Measurements from ENCODE around the gene NSMCE1. TPM values are rescaled to one million over a fixed set of nuclear protein-coding genes. Genes with fewer than 3 reads are reported as not detected.

NSMCE1 gene
- total RNA-seq, 2 donors from 2014 or later: 31.5 to 32.6 TPM

- no peak for ATAC-seq
- no peak for DNase-seq
- intact Hi-C loops (cut with DNase I): loop anchor here in 1 of 2 donors (5.0 kb wide), 1 partner anchor 81 kb away; no protein-coding TSS in a partner anchor
Observed at GRCh38 chr16:27236635-27237218, 31.8 kb downstream of the NSMCE1 start.

GRCh38 chr16:27235938-27236245 lies 32.7 kb downstream of the NSMCE1 start:
- intact Hi-C loops (cut with DNase I): loop anchor here in 1 of 2 donors (5.0 kb wide), 1 partner anchor 81 kb away; no protein-coding TSS in a partner anchor
- no peak for DNase-seq
- ATAC-seq: no peak

DNA sequence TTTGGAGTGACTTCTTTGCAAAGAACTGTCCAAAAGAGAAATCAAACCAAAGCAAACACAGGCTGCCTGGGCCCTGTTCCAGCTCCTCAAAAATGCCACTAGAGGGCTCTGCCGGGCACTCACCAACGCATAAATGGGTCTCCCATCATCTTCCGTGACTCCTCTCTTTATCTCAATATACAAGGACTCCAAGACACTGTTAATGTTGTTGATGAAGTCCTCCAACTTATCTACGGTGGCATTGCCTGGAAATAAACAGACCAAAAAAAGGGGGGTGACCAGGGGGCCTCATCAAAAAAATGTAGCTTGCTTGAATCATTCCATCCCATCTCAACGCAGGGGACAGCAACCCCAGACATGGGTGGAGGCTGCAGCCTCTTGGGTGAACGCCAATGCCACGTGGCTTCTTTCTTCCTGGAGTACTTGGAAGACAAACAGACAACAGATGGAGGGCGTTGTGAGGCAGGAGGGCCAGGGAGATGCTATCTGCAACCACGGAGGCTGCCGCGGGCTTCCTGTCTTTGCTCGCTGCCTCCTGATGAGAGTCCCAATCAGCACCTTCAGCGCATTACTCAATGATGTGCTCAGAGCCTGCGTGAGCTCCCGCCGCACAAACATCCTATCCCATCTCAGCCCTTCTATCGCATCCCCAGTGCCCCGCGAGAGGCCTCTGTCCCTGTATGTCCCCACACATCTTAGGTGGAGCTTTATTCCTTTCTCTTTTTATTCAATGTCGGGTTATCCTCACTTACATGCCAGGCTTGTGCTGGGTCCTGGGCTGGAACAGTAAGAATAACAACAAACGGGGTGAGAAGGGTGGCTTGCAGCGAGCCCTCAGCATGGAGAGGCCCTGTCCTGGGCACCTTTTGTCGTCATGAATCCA lies 33.3 kb downstream of the NSMCE1 start:
- intact Hi-C loops (cut with DNase I): loop anchor here in 1 of 2 donors (5.0 kb wide), 1 partner anchor 82 kb away; no protein-coding TSS in a partner anchor
- peak; percentile 66 to 68 for ATAC-seq

DNA sequence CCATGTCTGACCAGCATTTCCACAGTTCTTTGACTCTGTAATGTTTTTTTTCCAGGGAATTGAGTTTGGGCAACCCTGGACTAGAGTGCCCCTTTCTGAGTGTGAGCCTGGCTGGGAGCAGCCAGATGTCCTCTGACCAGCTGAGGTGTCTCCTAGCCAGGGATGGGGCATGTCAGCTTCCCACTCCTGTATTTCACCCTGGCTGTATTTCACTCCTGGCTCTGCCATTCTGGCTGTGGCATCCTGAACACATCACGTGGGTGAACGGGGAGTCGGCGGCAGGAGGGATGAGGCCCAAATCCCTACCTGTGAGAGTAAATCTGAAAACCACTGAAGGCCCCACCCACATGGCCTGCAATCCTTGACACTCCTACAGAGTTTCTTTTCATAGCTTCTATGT lies 34.0 kb downstream of the NSMCE1 start:
- DNase-seq (no peak), ATAC-seq (no peak)
- intact Hi-C loops (cut with DNase I): loop anchor here in 1 of 2 donors (5.0 kb wide), 2 partner anchors 83 to 133 kb away; no protein-coding TSS in a partner anchor

More for the DNA sequence above, 33.3 kb downstream of the NSMCE1 start:
- peak; percentile 94 for DNase-seq

DNA sequence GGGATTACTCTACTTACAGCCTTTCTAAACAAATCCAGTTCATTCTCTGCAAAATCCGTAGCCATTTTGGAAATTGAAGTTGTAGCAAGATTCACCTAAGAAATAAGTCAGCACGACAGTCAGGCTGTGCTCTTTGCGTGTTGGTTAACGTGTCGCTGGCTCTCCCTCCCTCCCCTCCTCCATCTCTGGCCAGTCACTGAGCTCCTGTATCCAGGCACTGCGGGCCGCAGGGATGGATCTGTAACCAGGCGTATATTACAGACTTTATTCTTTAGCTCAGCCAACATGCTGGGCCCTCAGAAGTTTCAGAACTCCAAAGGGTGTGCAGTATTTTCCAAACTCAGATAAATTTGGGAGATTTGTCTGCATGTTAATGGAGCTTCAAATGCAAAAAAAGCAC lies 34.4 kb downstream of the NSMCE1 start:
- ATAC-seq (no peak), DNase-seq (no peak)
- intact Hi-C loops (cut with DNase I): loop anchor here in 1 of 2 donors (5.0 kb wide), 1 partner anchor 133 kb away; no protein-coding TSS in a partner anchor

DNA sequence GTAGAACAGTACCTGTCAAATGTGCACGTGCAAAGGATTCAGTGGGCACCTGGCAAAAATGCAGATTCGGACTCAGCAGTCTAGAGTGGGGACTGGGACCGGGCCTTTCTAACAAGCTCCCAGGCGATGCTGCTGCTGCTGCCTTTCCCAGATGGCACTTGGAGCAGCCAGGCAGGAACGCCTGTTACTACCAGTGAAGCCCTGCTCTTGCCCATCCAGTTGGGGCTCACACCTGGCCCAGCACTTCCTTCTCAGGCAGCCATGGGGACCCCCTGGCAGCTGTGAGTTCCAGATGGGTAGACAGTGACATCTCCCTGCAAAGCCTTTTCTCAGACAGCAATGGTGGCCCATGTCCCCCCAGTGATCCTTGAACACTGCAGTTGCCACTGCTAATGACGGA lies 34.8 kb downstream of the NSMCE1 start:
- intact Hi-C loops (cut with DNase I): loop anchor here in 1 of 2 donors (5.0 kb wide), 1 partner anchor 134 kb away; no protein-coding TSS in a partner anchor
- ATAC-seq: no peak
- DNase-seq: no peak

GRCh38 chr16:27232901-27233625 lies 35.5 kb downstream of the NSMCE1 start:
- intact Hi-C loops (cut with DNase I): loop anchor here in 1 of 2 donors (5.0 kb wide), 1 partner anchor 134 kb away; no protein-coding TSS in a partner anchor
- DNase-seq (no peak), ATAC-seq (no peak)

DNA sequence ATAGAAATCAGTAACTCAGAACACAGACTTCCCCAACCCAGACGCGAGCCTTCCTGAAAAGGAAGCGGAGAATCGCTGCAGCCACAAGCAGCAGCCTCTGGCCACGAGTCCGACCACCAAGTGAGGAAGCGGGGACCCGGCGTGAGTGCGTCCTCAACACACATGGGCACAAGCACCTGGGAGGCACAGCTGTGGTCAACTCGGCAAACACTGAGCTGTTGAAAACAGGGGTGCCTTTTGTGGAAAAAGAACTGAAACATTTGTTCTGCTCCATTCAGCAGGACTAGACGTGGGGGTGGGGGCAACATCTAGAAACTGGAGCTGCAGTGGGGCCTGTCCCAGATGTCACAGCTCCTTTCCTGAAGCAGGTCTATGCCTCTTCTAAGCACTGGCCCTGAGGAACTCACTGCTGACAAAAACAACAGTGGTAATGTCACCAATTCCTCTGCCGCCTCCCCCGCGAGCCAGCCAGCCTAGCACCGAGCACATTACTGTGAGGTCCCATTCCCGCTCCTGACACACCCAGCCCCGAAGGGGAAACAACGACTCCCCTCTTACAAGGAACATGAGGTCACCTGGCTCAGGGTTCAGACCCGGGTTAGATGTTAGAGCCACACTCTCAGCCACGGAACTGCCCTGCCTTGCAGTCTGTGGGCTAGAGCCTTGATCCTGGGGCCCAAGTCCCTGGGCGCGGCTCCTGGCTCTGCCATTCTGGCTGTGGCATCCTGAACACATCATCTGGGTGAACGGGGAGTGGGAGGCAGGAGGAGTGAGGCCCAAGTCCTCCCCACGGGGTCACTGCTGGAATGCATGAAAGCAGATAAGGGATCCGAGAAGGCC lies 36.3 kb downstream of the NSMCE1 start:
- DNase-seq: no peak
- intact Hi-C loops (cut with DNase I): loop anchor here in 1 of 2 donors (5.0 kb wide), 1 partner anchor 135 kb away; no protein-coding TSS in a partner anchor
- no peak for ATAC-seq

- ATAC-seq (no peak), DNase-seq (no peak)
- intact Hi-C loops (cut with DNase I): loop anchor here in 1 of 2 donors (5.0 kb wide), 1 partner anchor 136 kb away; no protein-coding TSS in a partner anchor
Observed at GRCh38 chr16:27231692-27232060, 36.9 kb downstream of the NSMCE1 start.

DNA sequence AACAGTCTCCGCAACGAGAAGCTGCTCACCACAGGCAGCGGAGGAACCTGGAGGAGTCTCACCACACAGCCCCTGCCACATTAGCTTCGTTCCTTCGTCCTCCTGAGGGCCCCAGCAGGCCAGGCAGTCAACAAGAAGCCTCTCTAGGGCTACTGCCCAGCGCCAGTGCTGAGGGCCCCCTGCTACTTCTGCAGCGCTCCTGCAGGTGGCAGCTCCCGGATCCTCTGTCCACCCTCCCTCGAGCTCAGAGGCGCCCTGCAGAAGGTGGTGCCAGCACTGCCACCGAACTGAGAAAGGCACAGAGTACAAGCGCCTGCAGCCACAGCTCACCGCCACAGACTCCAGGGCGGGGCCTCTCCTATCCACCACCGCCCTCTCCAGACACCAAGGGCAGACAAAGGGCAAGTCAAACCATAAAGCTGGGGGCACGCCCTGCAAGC lies 38.0 kb downstream of the NSMCE1 start:
- peak in 1 of 2 donors; percentile 7 for ATAC-seq
- DNase-seq: peak; percentile 29
- intact Hi-C loops (cut with DNase I): loop anchor here in 1 of 2 donors (5.0 kb wide), 1 partner anchor 137 kb away; no protein-coding TSS in a partner anchor

DNA sequence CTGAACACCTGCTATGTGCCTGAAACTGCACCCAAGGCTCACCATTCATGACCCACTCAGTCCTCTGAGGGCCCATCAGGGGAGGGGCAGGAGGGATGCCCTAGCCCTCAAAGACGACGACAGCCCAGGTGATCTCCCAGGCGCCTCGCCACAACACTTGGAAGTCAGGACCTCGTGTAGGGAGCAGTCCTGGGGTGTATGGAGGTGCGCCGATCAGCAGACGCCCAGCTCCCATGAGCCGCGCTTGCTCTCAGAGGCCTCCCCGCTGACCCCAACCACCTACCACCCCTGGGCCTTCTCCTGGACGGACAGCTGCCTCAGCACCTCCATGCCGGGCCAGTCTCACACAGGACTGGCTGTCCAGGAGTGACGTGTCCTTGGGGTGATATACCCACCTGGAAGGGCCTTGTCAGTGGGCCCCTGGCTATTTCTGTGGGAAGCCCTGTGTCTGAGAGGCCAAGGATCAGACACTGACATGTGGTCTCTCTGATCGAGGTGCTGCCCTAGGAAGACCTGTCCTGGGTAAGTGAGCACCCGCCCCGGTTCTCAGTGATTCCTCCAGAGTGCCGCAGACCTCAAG lies 38.6 kb downstream of the NSMCE1 start:
- ATAC-seq (no peak), DNase-seq (peak; percentile 16)
- intact Hi-C loops (cut with DNase I): loop anchor here in 1 of 2 donors (5.0 to 10.0 kb wide), 2 partner anchors 137 to 225 kb away; no protein-coding TSS in a partner anchor

DNA sequence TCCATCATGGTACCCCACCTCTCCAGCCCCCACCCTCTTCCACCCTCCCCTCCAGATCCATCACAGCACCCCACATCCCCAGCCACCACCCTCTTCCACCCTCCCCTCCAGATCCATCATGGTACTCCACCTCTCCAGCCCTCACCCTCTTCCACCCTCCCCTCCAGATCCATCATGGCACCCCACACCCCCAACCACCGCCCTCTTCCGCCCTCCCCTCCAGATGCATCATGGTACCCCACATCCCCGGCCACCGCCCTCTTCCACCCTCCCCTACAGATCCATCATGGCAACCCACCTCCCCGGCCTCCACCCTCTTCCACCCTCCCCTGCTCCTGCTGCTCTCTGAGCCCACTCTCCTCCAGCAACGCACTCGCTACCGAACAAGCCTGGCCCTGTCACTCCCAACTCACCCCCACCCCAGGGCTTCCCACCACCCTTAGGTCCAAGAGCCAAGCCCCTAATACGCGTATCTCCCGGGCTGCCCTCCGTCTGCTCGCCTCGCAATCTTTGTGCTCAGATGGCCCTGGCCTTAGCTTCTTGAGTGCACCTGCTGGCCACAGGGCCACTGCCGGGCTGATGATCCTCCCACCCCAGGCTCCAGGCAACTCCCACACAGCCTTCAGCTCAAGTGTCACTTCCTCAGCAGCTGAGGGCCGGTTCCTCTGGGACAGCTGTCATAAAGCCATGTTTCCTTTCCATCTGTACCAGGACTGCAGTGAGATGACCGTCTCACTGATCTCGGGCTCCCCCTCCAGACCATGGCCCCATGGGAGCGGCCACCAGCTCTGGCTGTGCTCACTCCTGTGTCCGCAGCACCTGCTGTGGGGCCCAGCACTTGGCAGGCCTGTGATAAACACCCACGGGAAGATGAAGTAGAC lies 39.7 kb downstream of the NSMCE1 start:
- intact Hi-C loops (cut with DNase I): loop anchor here in 1 of 2 donors (10.0 kb wide), 1 partner anchor 226 kb away; no protein-coding TSS in a partner anchor
- ATAC-seq: peak; percentile 27 to 48
- peak; percentile 23 for DNase-seq

GRCh38 chr16:27228045-27228444 lies 40.5 kb downstream of the NSMCE1 start:
- ATAC-seq (no peak), DNase-seq (peak; percentile 15)
- intact Hi-C loops (cut with DNase I): loop anchor here in 1 of 2 donors (10.0 kb wide), 1 partner anchor 227 kb away; no protein-coding TSS in a partner anchor

DNA sequence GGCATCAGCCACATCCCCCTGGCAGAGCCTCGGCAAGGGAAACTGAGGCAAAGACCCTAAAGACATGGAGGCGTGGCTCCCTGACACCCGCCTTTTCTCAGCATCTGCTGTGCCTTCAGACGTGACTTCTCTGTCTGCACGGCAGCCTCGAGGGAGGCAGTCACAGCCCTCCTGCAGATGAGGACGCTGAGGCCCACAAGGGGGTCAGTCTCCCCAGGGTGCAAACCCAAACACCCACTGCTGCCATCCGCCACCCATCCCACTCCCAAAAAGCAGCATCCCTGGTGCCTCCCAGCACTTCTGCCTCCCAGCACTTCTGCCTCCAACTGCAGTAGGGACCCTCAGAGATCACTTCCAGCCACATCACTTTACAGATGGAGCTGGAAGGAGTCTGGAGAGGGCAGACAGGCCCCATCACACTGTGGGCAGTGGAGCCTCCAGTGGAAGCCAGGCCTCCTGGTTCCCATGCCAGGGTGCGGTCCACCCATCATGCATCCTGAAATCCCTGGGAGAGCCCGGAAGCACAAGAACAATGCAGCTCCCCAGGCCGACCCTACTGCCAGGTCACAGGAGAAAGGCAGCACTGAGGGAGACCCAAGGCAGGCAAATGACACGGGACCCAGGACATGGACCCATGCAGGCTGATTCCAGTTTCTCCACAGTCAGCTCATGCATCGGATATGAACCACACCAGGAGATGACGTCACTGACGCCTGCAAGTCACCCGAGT lies 41.4 kb downstream of the NSMCE1 start:
- DNase-seq (peak; percentile 25), ATAC-seq (no peak)
- intact Hi-C loops (cut with DNase I): loop anchor here in 1 of 2 donors (10.0 kb wide), 1 partner anchor 228 kb away; no protein-coding TSS in a partner anchor

DNA sequence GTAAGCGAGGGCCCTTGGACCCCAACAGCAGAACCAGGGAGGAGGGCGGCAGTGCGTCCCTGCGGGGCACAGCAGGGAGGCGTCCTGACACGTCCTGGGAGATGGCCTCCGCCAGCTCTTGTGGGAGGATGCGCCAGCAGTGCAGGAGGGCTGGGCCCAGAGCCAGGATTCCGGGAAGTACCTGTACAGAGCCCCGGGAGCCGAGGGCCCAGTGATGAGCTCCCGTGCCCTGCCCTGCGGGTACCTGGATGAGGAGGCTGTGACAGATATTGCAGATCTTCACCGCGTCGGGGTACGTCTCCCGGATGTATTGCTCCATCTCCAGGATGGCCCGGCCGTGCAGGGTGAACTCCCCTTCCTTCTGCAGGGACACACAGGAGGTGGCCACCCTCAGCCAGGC lies 42.1 kb downstream of the NSMCE1 start:
- ATAC-seq: no peak
- intact Hi-C loops (cut with DNase I): loop anchor here in 1 of 2 donors (10.0 kb wide), 1 partner anchor 228 kb away; no protein-coding TSS in a partner anchor
- DNase-seq: peak; percentile 28
